NCI-H510A treated with DMSO at 0.1 percent for 48 hours (cell line): ENCODE measurements around the gene HSBP1L1.

Source experiments
- DNase-seq: peaks from one replicate; lab custom pipeline; 2025; lab: John Stamatoyannopoulos, UW

Gene HSBP1L1

GRCh38 chr18:79930020-79930642, 34.3 kb upstream of the HSBP1L1 start:
- DNase-seq: no peak

- no peak for DNase-seq
Observed at GRCh38 chr18:79931475-79931874, 33.0 kb upstream of the HSBP1L1 start.

- DNase-seq: no peak
Observed at GRCh38 chr18:79932907-79933306, 31.5 kb upstream of the HSBP1L1 start.

GRCh38 chr18:79933765-79934164, 30.7 kb upstream of the HSBP1L1 start:
- DNase-seq: no peak

GRCh38 chr18:79934311-79935097, 29.9 kb upstream of the HSBP1L1 start:
- no peak for DNase-seq

GRCh38 chr18:79935098-79935480, 29.4 kb upstream of the HSBP1L1 start:
- no peak for DNase-seq

- DNase-seq: no peak
Observed at GRCh38 chr18:79935499-79935898, 28.9 kb upstream of the HSBP1L1 start.

GRCh38 chr18:79935925-79936324, 28.5 kb upstream of the HSBP1L1 start:
- DNase-seq: no peak

GRCh38 chr18:79936641-79937040, 27.8 kb upstream of the HSBP1L1 start:
- no peak for DNase-seq

- no peak for DNase-seq
Observed at GRCh38 chr18:79937103-79937860, 27.2 kb upstream of the HSBP1L1 start.

- no peak for DNase-seq
Observed at GRCh38 chr18:79938196-79938595, 26.2 kb upstream of the HSBP1L1 start.

- no peak for DNase-seq
Observed at GRCh38 chr18:79939096-79939495, 25.3 kb upstream of the HSBP1L1 start.

- no peak for DNase-seq
Observed at GRCh38 chr18:79940126-79940813, 24.2 kb upstream of the HSBP1L1 start.

- DNase-seq: no peak
Observed at GRCh38 chr18:79940814-79941472, 23.5 kb upstream of the HSBP1L1 start.

- DNase-seq: no peak
Observed at GRCh38 chr18:79941473-79942119, 22.8 kb upstream of the HSBP1L1 start.

- DNase-seq: no peak
Observed at GRCh38 chr18:79942211-79942610, 22.2 kb upstream of the HSBP1L1 start.

GRCh38 chr18:79942786-79943607, 21.4 kb upstream of the HSBP1L1 start:
- DNase-seq: no peak

- DNase-seq: no peak
Observed at GRCh38 chr18:79943608-79944125, 20.8 kb upstream of the HSBP1L1 start.

GRCh38 chr18:79944126-79944731, 20.2 kb upstream of the HSBP1L1 start:
- DNase-seq: no peak

GRCh38 chr18:79944746-79945117, 19.7 kb upstream of the HSBP1L1 start:
- no peak for DNase-seq
